ENCODE data around the gene FRMD8. TPM values are rescaled to one million over a fixed set of nuclear protein-coding genes. Genes with fewer than 3 reads are reported as not detected.

The FRMD8 gene
- total and polyA plus RNA-seq, 9 of the 15 experiments (the other 6 are each of a cell fraction or from before 2014, with no cell fraction given), result 4.5 to 54.5 (median 15.8) TPM

DNA sequence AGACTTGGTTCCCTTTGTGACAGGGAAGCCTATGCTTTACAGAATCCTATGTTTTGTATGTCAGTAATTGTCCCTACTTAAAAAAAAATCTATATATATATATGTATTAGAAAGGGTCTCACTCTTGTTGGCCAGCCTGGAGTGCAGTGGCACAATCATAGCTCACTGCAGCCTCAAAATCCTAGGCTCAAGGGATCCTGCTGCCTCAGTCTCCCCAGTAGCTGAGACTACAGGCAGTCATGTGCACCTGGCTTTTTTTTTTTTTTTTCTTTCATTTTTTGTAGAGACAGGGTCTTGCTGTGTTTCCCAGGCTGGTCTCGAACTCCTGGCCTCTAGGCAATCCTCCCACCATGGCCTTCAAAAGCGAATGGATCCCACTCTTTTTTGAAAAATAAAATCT lies 34.1 kb downstream of the FRMD8 start:
- in situ Hi-C loops (cut with MboI) (no loop called here), intact Hi-C loops (cut with micrococcal nuclease) (no loop called here)
- ATAC-seq (no peak), FAIRE-seq (no peak), DNase-seq (ENCODE audit: extremely low read depth in 1 of 4, low spot score in 3 of 4) (no peak)
- Histone ChIP-seq H3K27ac (ENCODE audit: extremely low read depth, low read depth, low read length) (peak overlapping the region; percentile 98), H3K9me3 (replicated peaks; ENCODE audit: control insufficient read depth, insufficient read depth, low read depth, low read length) (no peaks in the 10 kb centered on the region), H3K4me3 (peak overlapping the region; percentile 79; the same call in 1 of the 2 replicates), H3K9me1 (ENCODE audit: control insufficient read depth, insufficient read depth, low read length) (no peaks in the 10 kb centered on the region), H4K20me1 (replicated peaks; ENCODE audit: control insufficient read depth, insufficient read depth, low read length) (peaks cover 28% of the 10 kb centered on the region), H3K4me2 (ENCODE audit: insufficient read depth, low read length) (peak overlapping the region; percentile 91), H2AFZ (ENCODE audit: low read depth, low read length) (no peak overlapping the region), H3K9ac (ENCODE audit: insufficient read depth in 1 of 2, low read depth in 2 of 2, low read length in 2 of 2) (peak overlapping the region; percentile 88 to 98; a peak in 3 of 4 replicates), H3K79me2 (ENCODE audit: control insufficient read depth, insufficient read depth, low read length) (peaks cover 89% of the 10 kb centered on the region), H3K27me3 (ENCODE audit: control insufficient read depth in 2 of 2, insufficient read depth in 2 of 2, low read length in 2 of 2) (no peaks in the 10 kb centered on the region), H3K4me1 (replicated peaks in 1 of 2; ENCODE audit: control insufficient read depth in 2 of 2, insufficient read depth in 2 of 2, low read length in 2 of 2) (peaks cover 50 to 69% of the 10 kb centered on the region in 2 experiments), H3K36me3 (ENCODE audit: control insufficient read depth, insufficient read depth, low read length) (peaks cover 28% of the 10 kb centered on the region)
- no TSS peak for BruUV-seq (replicated peaks)
- no CpG with 5 or more reads among the region's 2 CpGs for WGBS (ENCODE audit: insufficient coverage, low coverage, missing lambda C conversion rate)
- CTCF ChIA-PET (ENCODE audit: low intra/inter-chr PET ratio), result no interaction called here
- POLR2A ChIA-PET, result interaction anchor here (0.7 to 17.3 kb wide), 16 partner anchors 8 to 543 kb away, joined by 3 to 1349 read pairs (median 4); partner anchors contain the start of genes FRMD8, MALAT1, SLC25A45 and ZNHIT2
- TF ChIP-seq ARNT (IDR thresholded peaks at IDR 0.05) (0 out of 4 replicates have a peak, but pooled peaks of 1 of the 2 experiments have one; percentile 28), ZNF41 (CRISPR knock-in tag; conservative IDR thresholded peaks at IDR 0.05) (0 out of 2 replicates have a peak, but pooled peaks have one; percentile 17), TRIM28 (IDR thresholded peaks at IDR 0.05) (no peak), HIVEP1 (CRISPR knock-in tag; IDR thresholded peaks at IDR 0.05) (no peak), PHF21A (IDR thresholded peaks at IDR 0.05; ENCODE audit: borderline replicate concordance, low read depth) (no peak), BCOR (IDR thresholded peaks at IDR 0.05) (0 out of 2 replicates have a peak, but pooled peaks have one; percentile 28), ZNF140 (CRISPR knock-in tag; IDR thresholded peaks at IDR 0.05) (no peak), CUX1 (CRISPR knock-in tag; IDR thresholded peaks at IDR 0.05) (0 out of 2 replicates have a peak, but pooled peaks have one; percentile 32), HNRNPL (IDR thresholded peaks at IDR 0.05; ENCODE audit: low read depth, low read length) (no peak), SMARCB1 (IDR thresholded peaks at IDR 0.05; ENCODE audit: insufficient read length, low read depth) (no peak), FUS (optimal IDR thresholded peaks at IDR 0.05; ENCODE audit: low read depth, low read length) (no peak), IFI16 (CRISPR knock-in tag; IDR thresholded peaks at IDR 0.05) (no peak), ETS2 (tag; IDR thresholded peaks at IDR 0.05; ENCODE audit: borderline replicate concordance, poor library complexity, severe bottlenecking) (no peak), NELFE (IDR thresholded peaks at IDR 0.05; ENCODE audit: insufficient read depth, insufficient read length) (no peak), E2F4 (CRISPR knock-in tag; IDR thresholded peaks at IDR 0.05; ENCODE audit: low read depth) (no peak), RBM15 (IDR thresholded peaks at IDR 0.05; ENCODE audit: insufficient read depth, low read length) (no peak)
- TF ChIP-seq, protein P1, sequence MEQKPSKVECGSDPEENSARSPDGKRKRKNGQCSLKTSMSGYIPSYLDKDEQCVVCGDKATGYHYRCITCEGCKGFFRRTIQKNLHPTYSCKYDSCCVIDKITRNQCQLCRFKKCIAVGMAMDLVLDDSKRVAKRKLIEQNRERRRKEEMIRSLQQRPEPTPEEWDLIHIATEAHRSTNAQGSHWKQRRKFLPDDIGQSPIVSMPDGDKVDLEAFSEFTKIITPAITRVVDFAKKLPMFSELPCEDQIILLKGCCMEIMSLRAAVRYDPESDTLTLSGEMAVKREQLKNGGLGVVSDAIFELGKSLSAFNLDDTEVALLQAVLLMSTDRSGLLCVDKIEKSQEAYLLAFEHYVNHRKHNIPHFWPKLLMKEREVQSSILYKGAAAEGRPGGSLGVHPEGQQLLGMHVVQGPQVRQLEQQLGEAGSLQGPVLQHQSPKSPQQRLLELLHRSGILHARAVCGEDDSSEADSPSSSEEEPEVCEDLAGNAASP (IDR thresholded peaks at IDR 0.05), result no peak

Data from K562 (cell line).